WI38 (cell line): ENCODE results near the gene SLC13A4.

Experiments used
- H3K4me3 ChIP-seq: 2 replicates; pipeline ENCODE4 v1.5.1; 2011; ENCODE audit warnings: low read depth, mild to moderate bottlenecking, control low read depth, low read length
- CTCF ChIP-seq: IDR thresholded peaks from 2 replicates; pipeline ENCODE4 v1.5.1; 2012; ENCODE audit warnings: low read depth, mild to moderate bottlenecking, control low read depth, low read length

The SLC13A4 gene

GRCh38 chr7:135747366-135747765 is 19.4 kb upstream of the SLC13A4 start:
- TF ChIP-seq CTCF, result no peak
- H3K4me3 ChIP-seq, result peak overlapping the region; percentile 44

GRCh38 chr7:135745703-135746312 is 17.8 kb upstream of the SLC13A4 start:
- TF ChIP-seq CTCF, result no peak
- H3K4me3 ChIP-seq, result no peak overlapping the region

GRCh38 chr7:135744938-135745702 is 17.1 kb upstream of the SLC13A4 start:
- no peak overlapping the region for H3K4me3 ChIP-seq
- no peak for TF ChIP-seq CTCF

- no peak for TF ChIP-seq CTCF
- no peak overlapping the region for H3K4me3 ChIP-seq
Observed at GRCh38 chr7:135743907-135744731, 16.1 kb upstream of the SLC13A4 start.

GRCh38 chr7:135742371-135742770 is 14.4 kb upstream of the SLC13A4 start:
- H3K4me3 ChIP-seq, result no peak overlapping the region
- no peak for TF ChIP-seq CTCF

- TF ChIP-seq CTCF, result no peak
- H3K4me3 ChIP-seq, result no peak overlapping the region
Observed at GRCh38 chr7:135741905-135742304, 13.9 kb upstream of the SLC13A4 start.
